GM19455 (cell line): Measurements from ENCODE around the gene COL4A6.

Source experiments
- ATAC-seq: cut with Tn5 transposase; IDR thresholded peaks from one replicate; pipeline ENCODE4 v1.9.1; 2021; ENCODE audit not compliant: unreplicated experiment

Gene COL4A6

DNA sequence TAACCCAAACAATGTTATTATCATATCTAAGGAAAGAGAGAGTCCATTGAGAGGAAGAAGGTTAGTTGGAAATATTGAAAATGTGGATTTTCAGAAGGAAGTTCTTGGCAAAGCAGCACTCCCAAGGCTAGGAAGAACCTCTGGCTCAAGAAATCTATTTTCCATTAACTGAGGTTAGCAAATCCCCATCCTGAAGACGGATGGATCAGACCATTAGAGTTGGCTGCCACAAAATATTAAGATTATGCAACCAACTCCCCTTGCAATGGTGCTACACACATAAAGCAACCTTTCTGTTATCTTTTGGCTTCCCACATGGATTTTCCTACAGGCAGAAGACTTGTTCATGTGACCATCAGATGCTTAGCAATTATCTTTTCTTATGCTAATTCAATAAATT, 96.3 kb downstream of the COL4A6 start:
- ATAC-seq, result no peak

- peak; percentile 66 for ATAC-seq
Observed at GRCh38 chrX:108332281-108332680, 105.9 kb downstream of the COL4A6 start.

GRCh38 chrX:108331126-108331909, 106.9 kb downstream of the COL4A6 start:
- no peak for ATAC-seq

DNA sequence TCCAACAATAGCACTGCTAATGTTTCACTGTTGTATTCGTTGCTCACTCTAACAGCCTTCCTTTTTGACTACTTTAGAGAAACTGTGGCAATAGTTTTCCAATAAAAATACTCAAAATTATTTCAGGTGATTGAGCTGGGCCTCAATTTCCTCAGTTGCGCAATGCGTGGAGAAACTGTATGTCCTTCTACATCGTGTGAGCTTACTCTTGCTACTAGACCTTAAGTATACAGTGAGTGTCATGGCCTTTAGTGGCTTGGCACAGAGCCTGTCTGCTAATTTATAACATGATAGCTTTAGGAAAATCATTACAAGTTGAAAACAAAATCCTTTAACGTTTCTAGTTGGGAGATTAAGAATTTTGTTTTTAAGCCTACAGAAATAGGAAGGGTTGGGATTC, 114.5 kb downstream of the COL4A6 start:
- ATAC-seq, result no peak

DNA sequence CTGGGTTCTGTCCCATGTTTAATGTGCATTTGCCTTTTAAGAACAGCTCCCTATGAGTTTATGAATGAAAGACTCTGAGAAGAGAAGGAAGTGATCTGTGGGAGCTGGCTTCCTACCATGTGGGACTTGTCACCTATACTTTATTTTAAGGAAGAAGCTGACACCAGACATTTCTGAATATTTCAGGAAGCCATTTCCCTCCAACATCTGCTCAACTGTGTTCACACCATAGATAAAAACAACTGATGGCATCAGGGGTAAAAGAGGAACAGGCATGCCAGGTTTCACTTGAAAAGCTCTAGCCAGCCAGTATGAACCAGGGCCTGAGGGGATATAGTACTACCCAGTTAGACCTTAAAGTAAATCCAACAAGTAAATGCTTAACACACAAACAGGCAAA, 116.0 kb downstream of the COL4A6 start:
- no peak for ATAC-seq

DNA sequence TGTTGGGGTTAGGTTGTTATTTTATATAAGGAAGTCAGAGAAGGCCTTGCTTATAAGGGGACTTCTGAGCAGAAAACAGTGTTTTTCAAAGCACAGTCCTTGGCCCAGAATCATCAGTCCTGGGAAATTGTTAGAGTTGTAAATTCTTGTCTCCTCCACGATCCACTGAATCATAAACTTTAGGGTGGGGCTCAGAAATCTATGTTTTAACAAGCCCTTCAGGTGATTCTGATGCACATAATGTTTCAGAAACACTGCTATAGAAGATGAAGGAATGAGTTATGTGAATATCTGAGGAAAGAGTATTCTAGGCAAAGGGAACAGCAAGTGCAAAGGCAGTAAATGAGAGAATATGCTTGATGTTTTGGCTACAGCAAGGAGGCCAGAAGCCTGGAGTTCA, 121.8 kb downstream of the COL4A6 start:
- no peak for ATAC-seq

DNA sequence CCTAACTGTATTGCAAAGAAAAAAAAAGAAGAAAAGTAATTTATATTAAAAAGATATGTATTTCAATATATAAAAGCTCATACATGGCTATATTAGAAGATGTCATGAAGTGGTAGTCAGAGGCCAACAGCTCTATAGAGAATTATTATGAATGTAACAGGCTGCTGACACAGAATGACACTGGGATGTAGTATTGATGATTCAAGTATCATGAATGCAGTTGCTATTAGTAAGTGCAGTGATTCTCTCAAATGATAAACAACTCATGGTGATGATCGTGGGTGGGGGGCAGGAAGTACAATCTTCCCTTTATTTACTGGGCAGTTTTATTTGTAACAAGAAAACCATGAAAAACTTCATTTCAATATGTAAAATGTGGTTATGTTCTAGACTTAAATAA, 124.6 kb downstream of the COL4A6 start:
- ATAC-seq, result no peak

DNA sequence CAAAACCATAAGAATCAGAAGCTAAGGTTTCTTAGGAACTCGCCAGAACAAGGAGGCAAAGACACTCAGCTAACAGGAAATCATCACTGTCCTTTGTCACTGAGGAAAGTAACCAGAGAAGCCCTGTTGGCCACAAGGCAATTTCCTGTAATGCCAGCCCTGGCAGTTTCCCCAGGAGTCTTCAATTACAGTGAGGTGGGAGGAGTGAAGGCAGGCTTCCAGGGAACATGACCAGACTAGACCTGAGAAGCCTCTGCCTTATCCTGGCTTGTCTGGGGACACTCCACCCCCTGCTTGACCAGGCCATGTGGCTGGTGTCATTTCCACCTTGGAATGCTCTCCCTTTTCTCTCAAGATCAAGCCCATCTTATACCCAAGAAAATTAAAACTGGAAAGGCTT, 125.3 kb downstream of the COL4A6 start:
- no peak for ATAC-seq

DNA sequence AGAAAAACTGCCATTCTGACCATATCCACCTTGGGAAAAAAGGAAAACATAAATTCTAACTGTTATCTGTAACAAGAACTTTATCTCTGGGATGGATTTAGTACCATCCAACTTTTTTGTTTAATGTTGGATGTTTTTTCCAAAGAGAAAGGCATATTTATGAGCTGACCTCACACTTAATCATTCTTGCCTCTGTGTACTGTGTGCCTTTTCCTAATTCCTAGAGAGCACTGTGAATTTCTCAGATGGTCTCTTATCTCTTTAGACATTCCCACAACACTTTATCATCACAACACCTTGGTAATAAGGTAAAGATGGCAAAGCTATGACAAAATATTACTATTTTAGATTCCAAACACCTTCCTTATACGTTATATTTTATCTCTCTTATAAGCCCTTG, 126.2 kb downstream of the COL4A6 start:
- no peak for ATAC-seq

DNA sequence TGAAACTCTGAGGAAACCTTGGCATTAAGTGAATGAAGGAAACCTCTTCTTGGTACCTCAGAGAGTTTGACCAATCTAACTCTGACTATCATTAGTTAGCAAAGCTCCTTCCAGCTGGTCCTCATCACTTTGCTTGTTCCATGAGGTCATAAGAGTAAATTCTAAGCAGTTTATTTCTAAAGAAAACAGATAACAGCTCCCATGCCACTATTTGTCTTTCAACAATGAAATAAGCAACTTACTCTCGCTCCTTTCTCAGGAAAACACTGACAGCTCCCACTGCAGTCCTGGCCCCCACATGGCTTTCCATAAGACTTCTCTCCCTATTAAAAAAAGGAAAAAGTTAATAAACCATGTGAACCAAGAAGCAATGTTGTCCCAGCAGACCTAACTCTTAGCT, 127.7 kb downstream of the COL4A6 start:
- no peak for ATAC-seq

DNA sequence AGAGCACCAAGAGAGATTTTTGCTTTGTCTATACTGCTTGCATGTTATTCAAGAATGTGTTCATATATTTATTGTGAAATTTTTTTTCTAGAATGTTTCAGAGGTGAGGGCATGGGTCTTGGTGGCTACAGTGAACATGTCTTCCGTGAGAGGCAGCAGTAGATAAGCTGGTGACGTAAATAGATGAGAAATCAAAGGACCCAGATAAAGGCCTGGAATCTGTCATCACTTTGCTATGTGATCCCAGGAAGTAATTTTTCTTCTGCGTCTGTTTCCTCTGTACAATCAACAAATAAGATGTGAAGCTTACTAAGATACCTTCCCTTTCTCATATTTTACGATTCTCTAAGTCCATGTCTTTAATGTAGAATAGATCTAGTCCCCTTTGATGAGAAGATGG, 129.1 kb downstream of the COL4A6 start:
- no peak for ATAC-seq

GRCh38 chrX:108307132-108308085, 130.8 kb downstream of the COL4A6 start:
- no peak for ATAC-seq

GRCh38 chrX:108306086-108306485, 132.1 kb downstream of the COL4A6 start:
- ATAC-seq, result no peak

GRCh38 chrX:108304757-108305156, 133.5 kb downstream of the COL4A6 start:
- no peak for ATAC-seq

GRCh38 chrX:108304210-108304609, 134.0 kb downstream of the COL4A6 start:
- no peak for ATAC-seq

DNA sequence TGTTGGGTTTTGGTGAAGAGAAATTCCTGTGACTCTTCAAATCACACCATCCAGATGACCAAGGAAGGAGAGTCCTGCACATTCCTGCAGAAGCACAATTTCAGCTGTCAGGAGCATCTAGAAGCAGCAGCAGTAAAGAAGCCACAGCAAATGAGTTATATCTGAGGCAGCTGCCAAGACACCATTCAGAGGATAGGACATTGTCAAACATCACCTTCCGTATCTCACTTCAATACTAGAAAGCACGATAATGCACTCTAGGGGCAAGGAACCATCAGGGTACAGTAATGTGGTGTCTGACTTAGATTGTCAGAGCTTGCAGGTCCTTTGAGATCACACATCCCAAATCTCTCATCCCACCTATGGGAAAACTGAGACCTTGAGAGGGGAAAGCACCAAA, 134.5 kb downstream of the COL4A6 start:
- ATAC-seq, result no peak

- ATAC-seq, result no peak
Observed at GRCh38 chrX:108299704-108300103, 138.5 kb downstream of the COL4A6 start.

GRCh38 chrX:108299101-108299591, 139.1 kb downstream of the COL4A6 start:
- no peak for ATAC-seq

GRCh38 chrX:108298165-108298602, 140.0 kb downstream of the COL4A6 start:
- no peak for ATAC-seq

GRCh38 chrX:108297290-108297689, 140.9 kb downstream of the COL4A6 start:
- no peak for ATAC-seq

DNA sequence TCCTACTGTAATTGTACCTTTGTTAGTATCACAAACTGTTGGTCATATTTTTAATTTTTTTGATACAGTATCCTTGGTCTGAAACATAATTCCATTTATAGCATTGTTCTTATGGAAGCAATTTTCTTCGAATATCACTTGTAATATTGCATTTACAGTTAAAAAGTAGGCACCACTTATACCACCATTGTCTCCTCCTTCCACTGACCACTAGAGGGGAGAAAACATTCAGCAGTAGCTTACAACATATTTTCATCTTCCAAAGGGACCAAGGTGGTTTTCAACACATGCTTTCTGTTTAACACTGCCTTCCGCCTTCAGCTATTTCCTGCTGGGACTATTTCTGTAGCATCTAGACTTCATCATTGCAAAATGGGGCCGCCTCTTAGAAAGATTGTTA, 146.2 kb downstream of the COL4A6 start:
- no peak for ATAC-seq

- ATAC-seq, result no peak
Observed at GRCh38 chrX:108285918-108286317, 152.3 kb downstream of the COL4A6 start.
